ENCODE measurements around the gene DNAH7.

Gene DNAH7

DNA sequence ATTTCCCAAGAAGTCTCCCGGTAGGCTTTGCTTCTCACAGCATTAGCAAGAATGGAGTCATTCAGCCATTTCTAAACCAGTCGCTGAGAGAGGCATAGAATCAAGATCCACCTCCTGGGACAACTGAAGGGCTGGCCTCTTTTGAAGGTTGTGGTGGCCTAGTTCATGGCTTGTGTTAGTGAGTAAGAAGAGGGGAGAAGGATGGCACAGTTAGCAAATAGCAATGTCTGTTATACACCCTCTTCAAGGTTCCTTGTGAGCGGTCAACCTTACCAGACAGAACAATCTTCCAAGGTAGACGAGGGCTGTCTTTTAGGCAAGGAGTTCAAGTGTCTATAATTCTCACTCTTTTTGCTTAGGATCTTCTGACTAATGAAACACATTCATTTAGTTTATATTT, 35.4 kb upstream of the DNAH7 start:
- TF ChIP-seq, protein P1, sequence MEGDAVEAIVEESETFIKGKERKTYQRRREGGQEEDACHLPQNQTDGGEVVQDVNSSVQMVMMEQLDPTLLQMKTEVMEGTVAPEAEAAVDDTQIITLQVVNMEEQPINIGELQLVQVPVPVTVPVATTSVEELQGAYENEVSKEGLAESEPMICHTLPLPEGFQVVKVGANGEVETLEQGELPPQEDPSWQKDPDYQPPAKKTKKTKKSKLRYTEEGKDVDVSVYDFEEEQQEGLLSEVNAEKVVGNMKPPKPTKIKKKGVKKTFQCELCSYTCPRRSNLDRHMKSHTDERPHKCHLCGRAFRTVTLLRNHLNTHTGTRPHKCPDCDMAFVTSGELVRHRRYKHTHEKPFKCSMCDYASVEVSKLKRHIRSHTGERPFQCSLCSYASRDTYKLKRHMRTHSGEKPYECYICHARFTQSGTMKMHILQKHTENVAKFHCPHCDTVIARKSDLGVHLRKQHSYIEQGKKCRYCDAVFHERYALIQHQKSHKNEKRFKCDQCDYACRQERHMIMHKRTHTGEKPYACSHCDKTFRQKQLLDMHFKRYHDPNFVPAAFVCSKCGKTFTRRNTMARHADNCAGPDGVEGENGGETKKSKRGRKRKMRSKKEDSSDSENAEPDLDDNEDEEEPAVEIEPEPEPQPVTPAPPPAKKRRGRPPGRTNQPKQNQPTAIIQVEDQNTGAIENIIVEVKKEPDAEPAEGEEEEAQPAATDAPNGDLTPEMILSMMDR (IDR thresholded peaks at IDR 0.05), result no peak
- no peak for DNase-seq (ENCODE audit: low spot score)
- no peak overlapping the region for H3K4me3 ChIP-seq
- H3K27ac ChIP-seq, result no peak overlapping the region

DNA sequence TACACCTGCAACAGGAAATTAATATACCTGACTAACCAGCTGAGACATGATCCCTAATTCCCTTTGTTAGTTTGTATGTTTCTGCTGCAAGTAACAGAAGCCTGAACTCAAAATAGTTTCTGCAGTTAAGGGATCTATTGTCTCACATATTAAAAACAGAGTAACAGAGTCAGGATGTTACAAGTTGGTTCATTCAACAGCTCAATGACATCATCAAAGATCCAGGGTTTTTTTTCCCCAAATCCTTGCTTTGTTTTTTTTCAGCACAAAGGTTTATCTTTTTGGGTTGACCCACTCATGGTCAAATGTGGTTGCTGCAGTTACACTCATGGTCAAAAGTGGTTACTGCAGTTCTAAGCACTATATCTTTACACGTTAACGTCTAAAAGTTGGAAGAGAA, 35.0 kb upstream of the DNAH7 start:
- DNase-seq (ENCODE audit: low spot score), result no peak
- Histone ChIP-seq H3K4me3 (no peak overlapping the region), H3K27ac (no peak overlapping the region)
- TF ChIP-seq, protein P1 (IDR thresholded peaks at IDR 0.05), result no peak

DNA sequence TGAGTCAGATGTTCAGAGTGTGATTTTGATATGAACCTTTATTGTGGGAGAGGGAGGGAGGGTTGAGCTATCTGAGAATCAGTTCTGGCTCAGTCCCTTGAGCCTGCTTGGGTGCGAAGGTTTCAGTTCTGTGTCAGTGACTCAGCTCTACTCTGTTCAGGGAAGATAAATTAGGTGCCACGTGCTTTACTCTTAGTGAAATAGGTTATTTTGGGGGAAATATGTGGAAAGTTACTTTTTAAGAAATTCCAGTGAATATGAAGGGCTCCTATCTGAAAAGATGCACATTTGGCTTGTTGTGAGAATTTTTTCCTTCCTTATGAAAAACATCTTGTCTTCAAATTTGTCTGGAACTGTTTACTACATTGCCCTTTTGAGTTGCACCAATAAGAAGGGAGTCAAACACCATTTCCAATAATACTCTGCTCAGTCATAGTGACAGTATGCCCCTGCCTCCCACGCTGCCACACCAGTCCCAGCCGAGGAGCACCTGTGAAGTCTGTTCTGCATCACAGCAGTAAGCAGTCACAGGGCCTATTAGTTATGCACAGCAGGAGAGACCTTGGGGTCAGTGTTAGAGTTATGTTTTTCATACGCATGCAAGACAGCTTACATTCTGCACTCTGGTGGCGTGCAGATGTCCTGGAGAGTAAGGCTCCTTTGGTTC, 32.8 kb upstream of the DNAH7 start:
- H3K27ac ChIP-seq, result no peak overlapping the region
- DNase-seq (ENCODE audit: low spot score), result no peak
- TF ChIP-seq, protein P1 (IDR thresholded peaks at IDR 0.05), result no peak
- no peak overlapping the region for H3K4me3 ChIP-seq

DNA sequence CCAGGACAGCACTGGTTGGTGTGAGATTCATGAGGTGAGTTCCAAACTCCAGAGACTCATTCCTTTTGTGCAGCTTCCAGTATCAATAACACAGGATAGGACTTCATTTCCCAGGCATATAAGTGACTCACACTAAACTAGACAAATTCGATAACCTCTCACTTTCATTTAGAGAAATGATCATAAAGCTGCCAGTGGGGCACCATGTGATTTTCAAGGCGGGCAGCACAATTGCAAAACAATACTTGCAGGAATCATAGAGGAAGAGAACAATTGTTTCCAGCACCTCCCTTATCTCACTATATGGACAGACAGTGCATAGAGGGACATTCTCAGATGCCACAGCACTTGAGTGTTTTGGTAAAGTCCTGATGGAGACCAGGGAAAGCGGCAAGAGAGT, 31.3 kb upstream of the DNAH7 start:
- no peak for DNase-seq (ENCODE audit: low spot score)
- Histone ChIP-seq H3K4me3 (no peak overlapping the region), H3K27ac (no peak overlapping the region)
- TF ChIP-seq, protein P1 (IDR thresholded peaks at IDR 0.05), result no peak

DNA sequence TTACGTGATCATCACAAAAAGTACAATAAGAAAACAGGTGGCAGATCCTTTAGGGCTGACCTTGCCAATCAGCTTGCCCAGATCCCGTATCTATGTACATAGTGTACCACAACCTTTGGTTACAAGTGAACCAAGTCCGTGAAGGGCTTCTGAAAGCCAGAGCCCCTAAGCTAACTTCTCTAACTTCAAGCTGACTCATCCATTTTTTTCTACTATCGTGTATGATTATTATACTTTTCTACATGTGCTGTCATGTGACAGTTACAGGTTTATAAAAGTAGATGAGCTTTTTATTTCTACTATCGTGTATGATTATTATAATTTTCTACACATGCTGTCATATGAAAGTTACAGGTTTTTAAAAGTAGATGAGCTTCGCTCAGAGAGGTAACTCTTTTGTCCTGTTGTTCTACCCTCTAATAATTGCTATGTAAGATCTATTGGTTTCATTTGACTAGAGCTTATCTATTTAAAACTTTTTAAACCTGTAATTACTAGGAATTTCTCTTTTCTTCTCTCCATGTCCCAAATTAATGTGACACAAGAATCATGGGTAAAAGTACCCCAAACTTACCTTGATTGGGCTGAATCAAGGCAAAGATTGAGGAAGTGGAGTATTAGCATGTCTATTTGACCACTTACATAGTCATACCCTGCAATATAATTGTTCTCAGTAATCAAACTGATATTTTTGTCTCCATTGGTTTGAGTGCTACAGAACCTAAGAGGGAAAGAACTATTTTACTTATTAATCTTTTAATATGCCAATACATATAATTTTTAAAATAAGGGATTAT, 29.4 kb upstream of the DNAH7 start:
- DNase-seq (ENCODE audit: low spot score), result no peak
- Histone ChIP-seq H3K27ac (no peak overlapping the region), H3K4me3 (no peak overlapping the region)
- TF ChIP-seq, protein P1 (IDR thresholded peaks at IDR 0.05), result no peak

DNA sequence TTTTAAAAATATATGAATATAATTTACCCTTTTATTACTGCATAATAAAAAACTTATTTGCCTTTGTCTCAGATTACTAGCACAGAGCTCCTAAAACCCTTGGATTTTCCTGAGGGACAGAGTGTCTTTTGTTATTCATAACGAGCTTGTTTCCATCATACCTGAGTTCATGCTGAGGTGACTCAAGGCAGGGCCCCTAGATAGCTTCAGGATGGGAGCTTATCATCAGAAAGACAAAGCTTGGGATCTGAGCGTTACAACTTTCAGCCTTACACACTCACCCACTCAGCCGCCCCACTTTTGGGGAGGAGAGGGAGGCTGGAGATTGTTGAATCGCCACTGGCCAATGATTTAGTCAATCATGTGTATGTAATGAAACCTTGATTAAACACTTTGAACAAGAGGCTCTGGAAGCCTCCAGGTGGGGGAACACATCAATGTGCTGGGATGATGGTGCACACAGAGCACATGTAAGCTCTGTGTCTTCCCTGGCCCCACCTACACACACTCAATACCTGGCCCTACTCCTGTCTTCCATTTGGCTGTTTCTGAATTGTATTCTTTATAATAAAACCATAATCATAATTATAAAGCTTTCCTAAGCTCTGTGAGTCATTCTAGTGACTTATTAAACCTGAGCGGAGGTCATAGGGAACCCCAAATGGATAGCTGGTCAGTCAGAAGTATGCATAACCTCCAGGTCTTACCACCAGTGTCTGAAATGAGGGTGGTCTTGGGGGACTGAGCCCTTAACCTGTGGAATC, 28.5 kb upstream of the DNAH7 start:
- TF ChIP-seq, protein P1 (IDR thresholded peaks at IDR 0.05), result no peak
- no peak overlapping the region for H3K27ac ChIP-seq
- no peak overlapping the region for H3K4me3 ChIP-seq
- no peak for DNase-seq (ENCODE audit: low spot score)

Data from coronary artery (tissue), 2 donors.